MM.1S (cell line): ENCODE measurements around the gene IL1RAPL1.

Experiments
- DNase-seq: peaks from one replicate; pipeline ENCODE4 v3.0.0-alpha.2; 2015
- H2AFZ ChIP-seq: fragments of 300-600 bp; sonication (generic); 2 replicates; pipeline ENCODE4 v1.6.0; 2016; ENCODE audit warnings: antibody characterized with exemption, low read length
- H3F3A ChIP-seq: fragments of 300-600 bp; sonication (generic); 2 replicates; pipeline ENCODE4 v1.6.1; 2016; ENCODE audit warnings: mild to moderate bottlenecking, antibody characterized with exemption, low read length, moderate library complexity, mixed read lengths; ENCODE audit not compliant: insufficient read depth
- H3K27ac ChIP-seq: fragments of 300-600 bp; sonication (generic); 2 replicates; pipeline ENCODE4 v1.5.1; 2016; ENCODE audit warnings: mild to moderate bottlenecking, low read length
- H3K27me3 ChIP-seq: fragments of 300-600 bp; sonication (generic); replicated peaks from 2 replicates; pipeline ENCODE4 v1.6.0; 2016; ENCODE audit warnings: low read length; ENCODE audit not compliant: insufficient read depth
- H3K36me3 ChIP-seq: fragments of 300-600 bp; sonication (generic); replicated peaks from 2 replicates; pipeline ENCODE4 v1.6.1; 2016; ENCODE audit warnings: mild to moderate bottlenecking, low read length, mixed read lengths; ENCODE audit not compliant: insufficient read depth
- H3K4me1 ChIP-seq: fragments of 300-600 bp; sonication (generic); 2 replicates; pipeline ENCODE4 v1.6.1; 2016; ENCODE audit warnings: low read length, mixed read lengths
- H3K4me2 ChIP-seq: fragments of 300-600 bp; sonication (generic); 2 replicates; pipeline ENCODE4 v1.6.0; 2016; ENCODE audit warnings: low read depth, low read length
- H3K4me3 ChIP-seq: fragments of 300-600 bp; sonication (generic); 2 replicates; pipeline ENCODE4 v1.5.1; 2016; ENCODE audit warnings: low read length, mixed read lengths
- H3K79me2 ChIP-seq: fragments of 300-600 bp; sonication (generic); 2 replicates; pipeline ENCODE4 v1.6.1; 2016; ENCODE audit warnings: mixed run types, low read length, mixed read lengths
- H3K9ac ChIP-seq: fragments of 300-600 bp; sonication (generic); 2 replicates; pipeline ENCODE4 v1.6.1; 2016; ENCODE audit warnings: low read length, mixed read lengths
- H3K9me2 ChIP-seq: fragments of 300-600 bp; sonication (generic); replicated peaks from 2 replicates; pipeline ENCODE4 v1.6.1; 2016; ENCODE audit warnings: mild to moderate bottlenecking, low read length, mixed read lengths; ENCODE audit not compliant: insufficient read depth
- H3K9me3 ChIP-seq: fragments of 300-600 bp; sonication (generic); replicated peaks from 2 replicates; pipeline ENCODE4 v1.6.1; 2016; ENCODE audit warnings: mild to moderate bottlenecking, low read length, mixed read lengths; ENCODE audit not compliant: insufficient read depth
- H4K20me1 ChIP-seq: fragments of 300-600 bp; sonication (generic); 2 replicates; pipeline ENCODE4 v1.6.1; 2016; ENCODE audit warnings: mild to moderate bottlenecking, low read length, moderate library complexity, mixed read lengths; ENCODE audit not compliant: insufficient read depth
- CTCF ChIP-seq: fragments of 300-600 bp; sonication (generic); IDR thresholded peaks from 2 replicates; pipeline ENCODE4 v1.5.1; 2016; ENCODE audit warnings: antibody characterized with exemption, low read length, mixed read lengths
- EZH2 ChIP-seq: fragments of 300-600 bp; sonication (generic); optimal IDR thresholded peaks from 2 replicates; pipeline ENCODE3; 2017; ENCODE audit warnings: low read depth, mild to moderate bottlenecking, antibody characterized with exemption, low read length, mixed read lengths
- EZH2phosphoT487 ChIP-seq: fragments of 300-600 bp; sonication (generic); IDR thresholded peaks from 2 replicates; pipeline ENCODE4 v1.6.1; 2018; ENCODE audit warnings: antibody characterized with exemption, low read length

IL1RAPL1 gene

GRCh38 chrX:29852767-29853166, 1265.5 kb downstream of the IL1RAPL1 start:
- Histone ChIP-seq H3K9ac (no peak overlapping the region), H2AFZ (no peak overlapping the region), H4K20me1 (no peaks in the 10 kb centered on the region), H3K79me2 (no peaks in the 10 kb centered on the region), H3K9me2 (no peaks in the 10 kb centered on the region), H3K4me1 (no peaks in the 10 kb centered on the region), H3K9me3 (no peaks in the 10 kb centered on the region), H3K27me3 (no peaks in the 10 kb centered on the region), H3K36me3 (no peaks in the 10 kb centered on the region), H3K4me3 (no peak overlapping the region), H3F3A (no peaks in the 10 kb centered on the region), H3K4me2 (no peak overlapping the region), H3K27ac (no peak overlapping the region)
- no peak for DNase-seq
- no peak for TF ChIP-seq EZH2

GRCh38 chrX:29858714-29859113, 1271.5 kb downstream of the IL1RAPL1 start:
- H3K4me1 ChIP-seq: no peaks in the 10 kb centered on the region
- H3F3A ChIP-seq: no peaks in the 10 kb centered on the region
- no peak overlapping the region for H3K9ac ChIP-seq
- no peak overlapping the region for H3K4me2 ChIP-seq
- H3K36me3 ChIP-seq: no peaks in the 10 kb centered on the region
- H2AFZ ChIP-seq: no peak overlapping the region
- no peaks in the 10 kb centered on the region for H3K27me3 ChIP-seq
- H4K20me1 ChIP-seq: no peaks in the 10 kb centered on the region
- no peaks in the 10 kb centered on the region for H3K9me3 ChIP-seq
- no peaks in the 10 kb centered on the region for H3K79me2 ChIP-seq
- H3K9me2 ChIP-seq: no peaks in the 10 kb centered on the region
- H3K4me3 ChIP-seq: no peak overlapping the region
- no peak overlapping the region for H3K27ac ChIP-seq
- no peak for DNase-seq
- TF ChIP-seq EZH2: no peak

- H3K36me3 ChIP-seq: no peaks in the 10 kb centered on the region
- no peak overlapping the region for H3K4me2 ChIP-seq
- H3K4me3 ChIP-seq: no peak overlapping the region
- H3K9ac ChIP-seq: no peak overlapping the region
- H3K4me1 ChIP-seq: no peaks in the 10 kb centered on the region
- DNase-seq: no peak
- TF ChIP-seq EZH2 (no peak), CTCF (no peak), EZH2phosphoT487 (no peak)
- no peaks in the 10 kb centered on the region for H3F3A ChIP-seq
- H3K9me2 ChIP-seq: no peaks in the 10 kb centered on the region
- H3K27me3 ChIP-seq: no peaks in the 10 kb centered on the region
- no peaks in the 10 kb centered on the region for H4K20me1 ChIP-seq
- no peak overlapping the region for H3K27ac ChIP-seq
- no peaks in the 10 kb centered on the region for H3K9me3 ChIP-seq
- H3K79me2 ChIP-seq: no peaks in the 10 kb centered on the region
- H2AFZ ChIP-seq: no peak overlapping the region
Observed at GRCh38 chrX:29862126-29862677, 1275.0 kb downstream of the IL1RAPL1 start.

GRCh38 chrX:29867971-29868370, 1280.7 kb downstream of the IL1RAPL1 start:
- no peak overlapping the region for H3K9ac ChIP-seq
- DNase-seq: no peak
- no peak overlapping the region for H3K27ac ChIP-seq
- no peak overlapping the region for H3K4me3 ChIP-seq
- no peaks in the 10 kb centered on the region for H3F3A ChIP-seq
- no peaks in the 10 kb centered on the region for H3K9me3 ChIP-seq
- H4K20me1 ChIP-seq: no peaks in the 10 kb centered on the region
- H3K9me2 ChIP-seq: no peaks in the 10 kb centered on the region
- H3K79me2 ChIP-seq: no peaks in the 10 kb centered on the region
- H3K36me3 ChIP-seq: no peaks in the 10 kb centered on the region
- no peak overlapping the region for H2AFZ ChIP-seq
- H3K4me1 ChIP-seq: no peaks in the 10 kb centered on the region
- H3K4me2 ChIP-seq: no peak overlapping the region
- no peaks in the 10 kb centered on the region for H3K27me3 ChIP-seq
- no peak for TF ChIP-seq EZH2
- TF ChIP-seq EZH2phosphoT487: no peak
- no peak for TF ChIP-seq CTCF
